ENCODE data around the gene ALS2.
"Not testable (repeated sequence)": the region's sequence is repeated elsewhere in the genome, so short reads cannot be mapped to it uniquely, and the experiment has no call there.

ALS2 gene

GRCh38 chr2:201780674-201781493, at the start of gene ALS2:
ALS2 (minus strand) TSS chr2:201780933; CDS start chr2:201768885, 12,048 bp downstream.
- peak; percentile 90 to 91 for DNase-seq

GRCh38 chr2:201828220-201828619, 47.5 kb upstream of the ALS2 start:
- DNase-seq: no peak

- DNase-seq: no peak
These were observed 46.9 kb upstream of the ALS2 start for GRCh38 chr2:201827621-201828020.

GRCh38 chr2:201824212-201824611, 43.5 kb upstream of the ALS2 start:
- DNase-seq: no peak

GRCh38 chr2:201821080-201821479, 40.3 kb upstream of the ALS2 start:
- DNase-seq: no peak

GRCh38 chr2:201820383-201821007, 39.8 kb upstream of the ALS2 start:
- DNase-seq: no peak

- no peak for DNase-seq
These were observed 36.2 kb upstream of the ALS2 start for GRCh38 chr2:201816657-201817575.

GRCh38 chr2:201813996-201814760, 33.4 kb upstream of the ALS2 start:
- no peak for DNase-seq

- DNase-seq: not testable (repeated sequence)
These were observed 29.9 kb upstream of the ALS2 start for GRCh38 chr2:201810604-201811003.

GRCh38 chr2:201809633-201810032, 28.9 kb upstream of the ALS2 start:
- DNase-seq: no peak

- DNase-seq: no peak
These were observed 27.3 kb upstream of the ALS2 start for GRCh38 chr2:201808027-201808426.

- DNase-seq: no peak
These were observed 26.8 kb upstream of the ALS2 start for GRCh38 chr2:201807452-201807999.

GRCh38 chr2:201806442-201807170, 25.9 kb upstream of the ALS2 start, which contains the start of gene CDK15:
CDK15 (plus strand) TSS chr2:201806537; CDS start chr2:201806665, 128 bp downstream.
- no peak for DNase-seq

GRCh38 chr2:201798914-201799285, 18.2 kb upstream of the ALS2 start:
- not testable (repeated sequence) for DNase-seq

GRCh38 chr2:201798252-201798913, 17.6 kb upstream of the ALS2 start:
- no peak for DNase-seq

- DNase-seq: no peak
These were observed 16.6 kb upstream of the ALS2 start for GRCh38 chr2:201797175-201797840.

- no peak for DNase-seq
These were observed 15.7 kb upstream of the ALS2 start for GRCh38 chr2:201796478-201796865.

- DNase-seq: no peak
These were observed 15.1 kb upstream of the ALS2 start for GRCh38 chr2:201795607-201796477.

- DNase-seq: no peak
These were observed 13.6 kb upstream of the ALS2 start for GRCh38 chr2:201794294-201794693.

Data from stimulated activated CD4-positive, alpha-beta T cell treated with anti-CD3 and anti-CD28 coated beads, Interleukin-4, amount 100 ng/mL, for 4 hours (primary cell).